GM19351 (cell line): ENCODE results near the gene COX7B.
A peak's percentile ranks its signal among the peaks of the same experiment; 100 is the strongest.
"Not testable (repeated sequence)": the region's sequence is repeated elsewhere in the genome, so short reads cannot be mapped to it uniquely, and the experiment has no call there.

ENCODE experiments used
- ATAC-seq: cut with Tn5 transposase; IDR thresholded peaks from one replicate; pipeline ENCODE4 v1.9.1; 2021; ENCODE audit warnings: mild to moderate bottlenecking, moderate library complexity; ENCODE audit not compliant: unreplicated experiment

The COX7B gene, protein sequence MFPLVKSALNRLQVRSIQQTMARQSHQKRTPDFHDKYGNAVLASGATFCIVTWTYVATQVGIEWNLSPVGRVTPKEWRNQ

DNA sequence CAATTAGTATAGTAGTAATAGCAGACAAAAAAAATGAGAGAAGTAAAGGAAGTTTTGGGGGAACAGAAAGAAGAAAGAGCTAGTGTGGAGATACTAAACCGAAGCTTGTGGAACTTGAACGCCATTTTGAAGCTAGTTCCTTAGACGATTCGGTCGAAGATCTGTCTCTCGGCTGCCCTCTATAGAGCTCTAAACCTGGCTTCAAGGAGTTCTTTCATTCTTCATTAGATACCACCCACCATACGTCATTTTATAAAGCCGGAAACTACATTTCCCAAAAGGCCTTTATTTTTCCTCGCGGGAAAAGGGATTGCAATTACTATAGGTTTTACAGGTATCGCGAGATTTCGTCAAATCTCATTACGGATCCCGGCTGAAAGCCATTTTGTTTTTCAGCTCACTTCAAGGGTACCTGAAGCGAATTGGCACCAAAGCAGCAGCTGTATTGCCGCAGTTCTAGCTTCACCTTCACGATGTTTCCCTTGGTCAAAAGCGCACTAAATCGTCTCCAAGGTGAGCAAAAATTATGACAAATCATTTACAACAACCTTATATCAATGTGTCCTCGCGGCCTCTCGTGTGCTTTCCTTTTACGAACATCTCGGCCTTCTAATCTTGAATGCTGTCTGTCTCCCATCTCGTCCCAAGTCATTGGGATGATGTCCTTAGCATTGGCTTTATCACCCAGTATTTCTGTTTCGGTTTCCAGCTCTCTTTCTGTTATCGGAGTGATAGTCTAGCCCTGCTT lies at the start of gene COX7B:
COX7B (plus strand) TSS at position 388 of the 748 bp plus-strand sequence; CDS start at position 474, 86 bp downstream.
- ATAC-seq = peak; percentile 55

DNA sequence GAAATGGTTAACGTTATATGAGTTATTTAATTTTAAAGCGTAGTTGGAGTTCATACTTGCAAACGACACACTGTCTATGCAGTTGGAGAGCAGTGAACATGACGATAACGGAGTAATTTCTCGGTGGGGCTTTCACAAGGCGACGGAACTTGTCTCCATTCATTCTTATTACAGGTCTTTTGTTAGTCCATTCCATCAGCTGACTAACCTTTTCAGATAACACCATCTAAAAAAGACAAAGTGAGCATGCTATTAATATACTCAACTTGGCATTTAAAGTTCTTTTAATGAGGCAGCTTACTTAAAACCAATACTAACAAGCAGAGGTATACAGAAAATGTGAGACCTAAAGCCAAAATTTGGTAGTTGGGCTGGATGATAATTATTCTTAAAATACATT lies 23.9 kb upstream of the COX7B start:
- no peak for ATAC-seq

DNA sequence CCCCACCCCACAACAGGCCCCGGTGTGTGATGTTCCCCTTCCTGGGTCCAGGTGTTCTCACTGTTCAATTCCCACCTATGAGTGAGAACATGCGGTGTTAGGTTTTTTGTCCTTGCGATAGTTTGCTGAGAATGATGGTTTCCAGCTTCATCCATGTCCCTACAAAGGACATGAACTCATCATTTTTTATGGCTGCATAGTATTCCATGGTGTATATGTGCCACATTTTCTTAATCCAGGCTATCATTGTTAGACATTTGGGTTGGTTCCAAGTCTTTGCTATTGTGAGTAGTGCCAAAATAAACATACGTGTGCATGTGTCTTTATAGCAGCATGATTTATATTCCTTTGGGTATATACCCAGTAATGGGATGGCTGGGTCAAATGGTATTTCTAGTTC lies 17.9 kb upstream of the COX7B start:
- not testable (repeated sequence) for ATAC-seq

DNA sequence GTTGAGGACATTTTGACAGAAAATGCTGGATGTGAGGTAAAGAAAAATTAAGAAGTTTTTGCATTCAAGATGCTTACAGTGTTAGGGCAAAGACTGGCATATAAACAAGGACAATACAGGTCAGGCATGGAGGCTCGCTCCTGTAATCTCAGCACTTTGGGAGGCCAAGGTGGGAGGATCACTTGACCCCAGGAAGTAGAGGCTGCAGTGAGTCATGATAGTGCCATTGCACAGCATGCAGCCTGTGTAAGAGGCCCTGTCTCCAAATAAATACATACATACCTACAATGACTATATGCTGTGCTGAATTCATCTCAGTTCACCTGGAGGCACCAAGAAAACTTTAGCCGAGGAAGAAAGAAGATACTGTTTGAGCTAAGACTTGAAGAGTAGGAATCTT lies 6.4 kb upstream of the COX7B start:
- ATAC-seq = no peak

DNA sequence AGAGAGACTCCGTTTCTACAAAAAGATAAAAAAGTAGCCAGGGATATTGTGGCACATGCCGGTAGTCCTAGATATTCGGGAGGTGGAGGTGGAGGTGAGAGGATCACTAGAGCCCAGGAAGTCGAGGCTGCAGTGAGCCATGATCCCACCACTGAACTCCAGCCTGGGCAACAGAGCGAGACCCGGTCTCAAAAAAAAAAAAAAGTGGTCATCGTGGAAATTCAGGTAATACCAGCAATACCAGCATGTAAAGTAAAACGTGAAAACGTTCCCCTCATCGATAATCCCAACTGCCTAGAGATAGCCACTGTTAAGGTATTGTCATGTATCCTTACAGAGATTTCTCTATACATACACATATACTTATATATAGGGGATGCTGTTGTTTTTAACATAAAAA lies 5.6 kb upstream of the COX7B start:
- no peak for ATAC-seq

DNA sequence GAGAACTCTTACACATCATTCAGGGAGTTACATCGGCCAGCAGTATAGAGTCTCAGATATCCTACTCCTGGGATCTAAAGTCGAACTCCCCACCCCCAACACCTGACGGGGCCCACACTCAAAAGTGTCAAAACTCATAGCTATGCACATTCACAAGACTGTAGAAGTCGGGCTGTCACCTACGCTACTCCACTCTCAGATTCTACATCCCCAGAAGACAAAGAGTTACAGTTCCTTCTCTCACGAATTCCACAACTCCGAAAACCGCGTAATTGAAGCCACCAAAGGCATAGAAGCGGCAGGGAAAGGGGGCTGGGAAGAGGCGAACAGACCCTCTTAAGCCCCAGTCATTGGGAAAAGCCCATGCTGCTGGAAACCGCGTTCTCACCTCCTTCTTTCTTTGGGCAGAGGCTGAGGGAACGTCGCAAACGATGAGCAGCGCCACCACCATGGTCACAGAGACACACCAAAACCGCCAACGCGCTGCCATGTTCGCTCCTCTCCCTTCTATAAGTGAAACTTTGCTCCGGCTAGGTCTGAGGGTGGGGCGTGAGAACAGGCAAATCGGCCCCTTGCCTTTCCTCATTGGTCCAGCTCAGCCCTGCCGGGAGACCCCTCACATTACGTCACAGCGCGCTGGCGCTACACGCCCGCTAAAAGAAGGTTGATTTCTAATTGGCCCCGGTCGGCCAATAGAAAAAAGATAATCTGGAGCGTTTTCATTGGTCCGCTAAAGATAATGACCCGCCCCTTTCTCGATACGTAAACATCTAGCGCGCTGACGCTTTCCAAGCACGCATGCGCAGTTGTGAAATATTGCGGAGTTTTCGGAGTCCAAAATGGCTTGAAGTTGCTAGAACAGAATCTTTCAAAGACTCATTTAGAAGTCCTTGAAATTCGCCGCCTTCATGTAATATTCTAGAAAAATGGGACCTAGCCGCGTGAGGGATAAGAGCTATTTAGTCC lies 4.1 kb upstream of the COX7B start, which contains the start of gene MAGT1:
MAGT1 (minus strand) TSS at position 515 of the 966 bp plus-strand sequence; CDS start at position 490, 25 bp downstream.
- ATAC-seq = peak; percentile 85

DNA sequence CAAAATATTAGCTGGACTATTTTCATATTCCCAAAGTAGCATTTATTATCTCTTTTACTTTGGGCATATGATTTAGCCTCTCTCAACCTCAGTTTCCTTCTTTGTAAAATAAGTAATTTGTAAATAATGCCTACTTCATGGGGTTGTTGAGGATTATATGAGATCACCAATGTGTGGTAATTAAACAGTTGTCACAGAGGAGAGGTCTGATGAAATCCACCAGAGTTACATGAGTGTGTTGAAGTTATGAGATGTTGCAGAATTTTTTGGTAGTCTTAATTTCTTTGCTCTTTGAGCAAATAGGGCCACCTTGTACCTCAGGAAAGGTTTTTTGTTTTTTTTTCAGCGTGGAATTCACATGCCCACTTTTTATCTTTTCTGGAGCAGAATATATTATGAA lies 1.4 kb downstream of the COX7B start:
- ATAC-seq = no peak

DNA sequence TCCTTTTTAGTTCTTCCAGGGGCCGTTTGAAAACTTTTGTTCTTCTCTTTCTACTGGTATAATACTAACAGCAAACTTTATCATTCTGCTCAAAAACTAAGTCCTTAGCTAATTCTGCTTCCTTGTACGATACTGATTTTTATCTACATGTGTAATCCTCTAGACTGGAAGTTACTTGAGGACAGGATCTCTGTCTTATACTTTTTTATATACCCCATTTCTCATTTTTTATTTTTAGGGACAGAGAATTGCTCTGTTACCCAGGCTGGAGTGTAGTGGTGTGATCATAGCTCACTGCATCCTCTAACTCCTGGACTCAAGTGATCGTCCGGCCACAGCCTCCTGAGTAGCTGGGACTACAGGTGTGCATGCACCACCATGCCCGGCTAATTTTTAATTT lies 2.2 kb downstream of the COX7B start:
- ATAC-seq = no peak

DNA sequence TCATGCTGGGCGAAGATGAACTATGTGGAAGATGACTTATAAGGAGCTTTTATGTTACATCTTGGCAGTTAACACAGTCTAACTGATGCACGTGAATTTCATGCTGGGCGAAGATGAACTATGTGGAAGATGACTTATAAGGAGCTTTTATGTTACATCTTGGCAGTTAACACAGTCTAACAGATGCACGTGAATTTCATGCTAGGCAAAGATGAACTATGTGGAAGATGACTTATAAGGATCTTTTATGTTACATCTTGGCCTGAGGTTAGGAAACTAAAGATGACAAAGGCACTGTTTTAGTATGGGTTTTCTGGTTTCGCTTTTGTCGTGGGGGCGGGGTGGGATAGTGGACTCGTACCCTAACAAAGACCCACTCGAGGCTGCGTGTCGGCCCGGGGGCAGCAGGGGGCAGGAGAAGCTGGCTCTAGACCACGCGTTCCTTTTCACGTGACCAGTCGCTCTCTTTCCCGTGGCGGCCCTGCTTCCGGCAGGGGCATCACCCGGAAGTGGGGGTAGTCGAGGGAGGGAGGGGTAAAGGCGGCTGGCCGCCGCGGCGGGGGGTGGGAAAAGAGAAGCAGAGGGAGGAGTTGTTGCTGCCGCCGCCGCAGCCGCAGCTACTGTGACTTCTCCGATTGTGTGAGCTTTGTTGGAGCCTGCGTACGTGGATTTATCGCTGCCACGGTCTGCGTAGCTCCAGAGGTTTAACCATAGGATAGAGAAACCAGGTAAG lies 11.0 kb downstream of the COX7B start, which contains the start of gene ATP7A:
ATP7A (plus strand) TSS at position 586 of the 733 bp plus-strand sequence. CDS start 60,949 bp downstream, outside the sequence.
- ATAC-seq = peak; percentile 91

DNA sequence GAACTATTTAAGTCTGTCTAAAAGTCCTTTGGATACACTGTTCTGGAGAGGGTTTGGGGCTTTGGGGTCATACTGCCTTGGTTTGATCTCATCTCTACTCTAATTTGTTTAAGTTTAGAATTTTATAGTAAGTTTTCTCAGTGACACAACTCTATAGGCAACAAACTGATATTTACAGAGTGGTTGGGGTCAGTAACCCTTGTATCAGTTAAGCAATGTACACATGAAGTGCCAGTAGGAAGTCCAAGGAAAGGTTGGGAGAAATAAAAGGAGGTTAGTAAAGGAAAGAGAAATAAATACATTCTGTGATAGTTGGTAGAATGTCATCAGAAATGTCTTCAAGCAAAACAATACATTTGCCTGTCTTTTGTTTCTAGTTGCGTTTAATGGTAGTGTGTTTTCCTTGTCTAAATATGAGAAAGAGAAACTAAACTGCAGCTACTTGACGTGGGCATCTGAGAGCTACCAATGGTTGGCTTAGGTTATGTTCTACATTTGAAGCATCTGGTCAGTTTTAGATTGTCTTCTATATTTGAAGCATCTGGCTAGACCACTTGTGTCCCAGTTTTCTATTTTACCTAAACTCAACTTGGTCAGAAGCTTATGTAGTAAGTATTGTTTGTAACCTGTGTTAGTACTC lies 18.1 kb downstream of the COX7B start:
- ATAC-seq = peak; percentile 76

DNA sequence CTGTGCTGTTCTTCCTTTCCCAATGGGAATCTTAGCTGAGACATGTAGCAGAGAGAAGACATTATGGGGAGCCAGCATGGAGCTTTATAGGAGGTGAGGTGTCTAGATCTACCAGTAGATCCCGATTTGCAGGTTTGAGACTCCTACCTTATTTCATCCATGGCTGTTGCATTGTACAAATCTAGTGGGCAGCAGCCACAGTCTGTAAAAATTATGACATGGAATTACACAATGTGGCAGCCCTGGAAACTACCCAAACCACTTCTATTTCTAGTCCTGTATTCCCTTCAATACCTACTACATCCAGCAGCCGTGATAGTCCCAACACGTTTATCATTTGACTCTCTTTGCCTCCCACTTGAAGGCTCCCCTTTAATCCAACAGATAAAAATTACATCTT lies 19.3 kb downstream of the COX7B start:
- ATAC-seq = no peak

DNA sequence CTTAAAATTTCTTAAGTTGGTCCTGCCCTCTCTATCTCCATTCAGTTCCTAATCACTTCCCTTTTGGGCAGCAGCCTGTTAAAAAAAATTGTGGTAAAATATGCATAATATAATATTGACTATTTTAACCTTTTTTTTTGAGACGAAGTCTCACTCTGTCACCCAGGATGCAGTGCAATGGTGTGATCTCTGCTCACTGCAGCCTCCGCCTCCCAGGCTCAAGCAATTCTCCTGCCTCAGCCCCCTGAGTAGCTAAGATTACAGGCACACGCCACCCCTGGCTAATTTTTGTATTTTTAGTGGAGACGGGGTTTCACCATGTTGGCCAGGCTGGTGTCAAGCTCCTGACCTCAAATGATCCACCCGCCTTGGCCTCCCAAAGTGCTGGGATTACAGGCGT lies 20.1 kb downstream of the COX7B start:
- not testable (repeated sequence) for ATAC-seq

DNA sequence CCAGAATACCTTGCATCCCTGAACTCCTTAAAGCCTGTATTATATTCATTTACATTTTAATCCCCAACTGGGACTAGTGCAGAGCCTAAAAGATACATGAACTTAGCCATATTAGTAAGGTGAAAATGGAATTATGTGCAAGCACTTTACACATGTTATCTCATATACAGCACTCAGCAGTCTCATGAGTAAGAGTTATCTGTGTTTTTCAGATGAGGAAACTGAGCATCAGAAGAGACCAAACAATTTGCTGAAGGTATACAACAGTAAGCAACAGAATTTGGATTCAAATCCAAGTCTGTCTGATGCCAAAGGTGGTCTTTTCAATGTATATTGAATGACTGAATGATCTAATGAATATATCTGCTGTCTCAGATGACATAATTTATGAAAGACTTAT lies 23.5 kb downstream of the COX7B start:
- ATAC-seq = no peak

DNA sequence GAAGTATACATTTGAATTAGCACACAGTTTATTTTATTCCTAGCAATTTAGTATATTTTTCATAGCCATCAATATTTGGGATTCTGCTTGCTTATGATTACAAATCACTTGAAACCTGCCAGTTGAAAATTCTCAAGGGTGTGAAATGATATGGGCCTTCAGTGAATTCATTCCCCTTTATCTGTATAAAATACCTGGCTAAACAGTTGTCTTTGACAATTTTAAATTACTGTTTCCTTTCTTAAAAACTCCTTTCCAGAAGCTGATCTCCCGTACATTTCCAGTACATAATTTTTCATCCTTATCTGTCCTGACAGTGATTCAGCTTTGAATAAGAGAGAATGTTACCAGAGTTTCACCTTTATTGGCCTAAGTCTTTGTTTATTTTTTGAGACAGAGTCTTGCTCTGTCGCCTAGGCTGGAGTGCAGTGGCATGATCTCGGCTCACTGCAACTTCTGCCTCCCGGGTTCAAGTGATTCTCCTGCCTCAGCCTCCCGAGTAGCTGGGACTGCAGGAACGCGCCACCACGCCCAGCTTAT lies 25.1 kb downstream of the COX7B start:
- ATAC-seq = no peak

DNA sequence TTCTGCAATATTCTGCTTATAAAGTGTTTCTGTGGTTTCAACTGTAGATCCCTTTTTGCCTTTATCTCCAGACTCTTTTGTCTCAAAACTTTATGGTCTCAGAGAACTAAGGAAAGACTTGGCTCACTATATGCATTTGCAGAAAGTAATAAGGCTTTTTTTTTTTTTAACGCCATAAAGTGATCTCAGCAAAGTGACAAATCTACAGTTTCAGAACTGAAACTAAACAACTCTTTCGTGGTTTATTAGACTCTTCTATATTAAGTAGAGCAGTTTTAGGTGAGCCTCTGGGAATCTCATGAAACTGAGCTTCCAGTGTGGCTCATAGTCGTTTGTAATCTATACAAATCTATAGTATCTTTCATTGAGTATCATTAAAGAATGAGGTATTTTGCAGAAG lies 26.5 kb downstream of the COX7B start:
- ATAC-seq = no peak

DNA sequence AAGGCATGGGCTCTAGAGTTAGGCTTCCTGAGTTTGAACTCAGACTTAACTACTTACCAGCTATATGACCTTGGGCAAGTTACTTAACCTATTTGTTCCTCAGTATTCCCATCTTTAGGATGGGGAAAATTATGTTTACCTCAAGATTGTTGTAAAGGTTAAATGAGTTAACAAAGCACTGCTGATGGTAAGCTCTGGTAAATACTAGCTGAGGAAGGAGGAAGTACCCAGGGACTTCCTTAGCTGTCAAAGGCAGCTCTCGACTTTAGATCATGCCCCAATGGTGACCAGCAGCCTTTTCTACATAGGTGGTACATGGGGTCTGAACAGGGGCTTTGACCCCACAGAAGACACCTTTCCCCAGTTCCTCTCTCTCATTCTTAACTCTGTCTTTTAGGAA lies 31.3 kb downstream of the COX7B start:
- no peak for ATAC-seq

DNA sequence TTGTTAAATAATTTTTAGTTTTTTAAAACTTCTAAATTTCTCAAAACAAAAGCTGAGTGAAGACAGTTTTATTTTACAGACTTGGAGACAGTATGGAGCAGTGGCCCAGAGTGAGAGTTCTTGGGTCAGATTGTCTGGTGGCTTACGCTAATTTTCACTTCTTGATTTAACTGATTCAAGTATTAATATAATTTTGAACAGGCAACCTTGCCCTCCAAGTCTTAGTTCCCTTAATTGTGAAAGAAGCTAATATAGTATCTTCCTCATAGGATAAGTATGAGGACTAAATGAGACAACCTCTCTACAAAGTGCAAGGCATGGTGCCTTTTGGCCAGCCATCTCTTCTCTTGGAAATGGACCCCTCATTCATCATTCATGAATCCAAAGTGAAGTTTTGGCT lies 36.6 kb downstream of the COX7B start:
- no peak for ATAC-seq

DNA sequence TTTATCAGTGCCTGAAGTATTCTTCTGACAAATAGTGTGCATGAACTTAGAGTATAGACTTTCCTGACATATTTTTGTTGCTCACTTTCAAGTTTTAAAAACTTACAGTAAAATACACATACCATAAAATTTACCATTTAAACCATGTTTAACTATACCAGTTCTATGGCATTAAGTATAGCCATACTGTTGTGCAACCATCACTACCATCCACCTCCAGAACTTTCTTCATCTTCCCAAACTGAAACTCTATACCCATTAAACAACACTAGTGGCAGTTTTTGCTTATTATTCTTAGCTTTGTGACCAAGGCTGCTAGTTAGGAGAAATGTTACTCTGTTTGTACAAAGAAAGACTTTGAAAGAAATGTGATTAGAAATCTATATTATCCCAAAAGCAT lies 37.0 kb downstream of the COX7B start:
- ATAC-seq = no peak

DNA sequence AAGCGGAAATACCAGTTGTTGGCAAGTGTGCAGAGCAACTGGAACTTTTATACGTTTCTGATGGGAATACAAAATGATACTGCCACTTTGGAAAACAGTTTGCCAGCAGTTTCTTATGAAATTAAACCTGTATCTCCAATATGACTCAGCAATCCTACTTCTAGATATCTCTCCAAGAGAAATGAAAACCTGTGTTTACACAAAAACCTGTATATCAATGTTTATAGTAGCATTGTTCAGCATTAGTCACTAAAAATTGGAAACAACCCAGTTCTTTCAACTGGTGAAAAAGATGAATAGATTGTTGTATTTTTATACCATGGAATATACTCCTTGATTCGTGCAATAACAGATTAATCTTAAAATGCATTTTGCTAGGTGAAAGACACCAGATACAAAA lies 38.0 kb downstream of the COX7B start:
- ATAC-seq = no peak

DNA sequence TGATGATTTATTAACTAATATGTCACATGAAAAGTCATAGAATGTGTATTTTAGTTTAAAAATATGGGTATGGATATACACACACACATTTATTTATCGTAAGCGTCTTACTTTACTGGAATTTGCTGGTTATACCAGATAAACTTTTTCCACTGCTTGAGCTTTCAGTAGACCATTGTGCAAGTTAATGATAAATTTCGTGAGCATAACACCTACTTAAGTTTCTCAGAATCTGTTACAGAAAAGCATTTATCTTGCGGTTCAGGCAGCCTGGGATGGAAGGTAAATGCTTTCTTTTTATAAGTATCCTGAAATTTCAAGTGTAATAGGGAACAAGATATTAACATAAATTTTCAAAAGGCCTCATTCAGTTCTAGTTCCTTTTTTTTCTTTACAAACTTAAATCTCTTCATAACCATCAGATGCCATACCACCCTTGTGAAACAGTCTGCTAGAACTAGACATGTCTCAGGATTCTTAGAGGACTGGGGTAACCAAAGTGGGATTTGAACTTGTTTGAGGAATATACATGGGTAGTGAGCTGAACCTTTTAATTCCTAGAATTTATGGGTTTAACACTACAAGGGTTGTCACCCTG lies 38.9 kb downstream of the COX7B start:
- no peak for ATAC-seq
